NOMO-1 treated with DMSO at 0.1 percent for 48 hours (cell line): ENCODE results near the gene PLXND1.

Experiments used
- DNase-seq: peaks from one replicate; lab custom pipeline; 2025; ENCODE audit not compliant: unreplicated experiment; lab: John Stamatoyannopoulos, UW

Gene PLXND1

GRCh38 chr3:129627350-129628168 is 21.1 kb upstream of the PLXND1 start:
- peak; percentile 96 for DNase-seq

- DNase-seq: peak; percentile 94
These were observed 20.4 kb upstream of the PLXND1 start for GRCh38 chr3:129626744-129627349.

GRCh38 chr3:129625072-129625874 is 18.8 kb upstream of the PLXND1 start:
- no peak for DNase-seq

- no peak for DNase-seq
These were observed 18.0 kb upstream of the PLXND1 start for GRCh38 chr3:129624347-129625071.

- DNase-seq: no peak
These were observed 17.1 kb upstream of the PLXND1 start for GRCh38 chr3:129623447-129624118.

GRCh38 chr3:129622933-129623332 is 16.5 kb upstream of the PLXND1 start:
- no peak for DNase-seq

GRCh38 chr3:129622226-129622874 is 15.9 kb upstream of the PLXND1 start:
- no peak for DNase-seq

- DNase-seq: no peak
These were observed 15.2 kb upstream of the PLXND1 start for GRCh38 chr3:129621626-129622225.

- no peak for DNase-seq
These were observed 14.5 kb upstream of the PLXND1 start for GRCh38 chr3:129620828-129621559.

GRCh38 chr3:129619726-129620162 is 13.3 kb upstream of the PLXND1 start:
- DNase-seq: peak; percentile 81

- peak; percentile 33 for DNase-seq
These were observed 12.6 kb upstream of the PLXND1 start for GRCh38 chr3:129618901-129619671.

GRCh38 chr3:129618186-129618820 is 11.8 kb upstream of the PLXND1 start:
- DNase-seq: peak; percentile 29

GRCh38 chr3:129617381-129618185 is 11.1 kb upstream of the PLXND1 start:
- no peak for DNase-seq

GRCh38 chr3:129616713-129617112 is 10.2 kb upstream of the PLXND1 start:
- no peak for DNase-seq

- no peak for DNase-seq
These were observed 9.8 kb upstream of the PLXND1 start for GRCh38 chr3:129616291-129616690.

GRCh38 chr3:129615751-129616281 is 9.3 kb upstream of the PLXND1 start:
- no peak for DNase-seq
